ENCODE results near the gene ZBTB20.

GRCh38 chr3:114406286-114406685 is 740.8 kb downstream of the ZBTB20 start:
- TF ChIP-seq ZFP30 (CRISPR knock-in tag; IDR thresholded peaks at IDR 0.05), result no peak
- no peak for TF ChIP-seq ZC3H10 (CRISPR knock-in tag; IDR thresholded peaks at IDR 0.05)
- no peak for TF ChIP-seq PPARA (CRISPR knock-in tag; IDR thresholded peaks at IDR 0.05; ENCODE audit: borderline replicate concordance)
- no peak for TF ChIP-seq SNAI2 (CRISPR knock-in tag; IDR thresholded peaks at IDR 0.05)
- TF ChIP-seq CSDC2 (CRISPR knock-in tag; IDR thresholded peaks at IDR 0.05), result no peak
- no peak for TF ChIP-seq ZFP3 (CRISPR knock-in tag; IDR thresholded peaks at IDR 0.05)
- no peak for TF ChIP-seq TSHZ2 (CRISPR knock-in tag; IDR thresholded peaks at IDR 0.05)
- TF ChIP-seq RARB (CRISPR knock-in tag; IDR thresholded peaks at IDR 0.05), result no peak
- no peak for TF ChIP-seq ESRRG (CRISPR knock-in tag; IDR thresholded peaks at IDR 0.05)

Measured in SK-N-SH treated with all-trans-retinoic acid at 6 μM for 48 hours (cell line).